Stomach (tissue), 19 donors: ENCODE data around the gene ELF4. TPM values are rescaled to one million over a fixed set of nuclear protein-coding genes. Genes with fewer than 3 reads are reported as not detected.

ENCODE experiments used
- DNase-seq, 2 donors: peaks; one replicate each; pipeline versions ENCODE4 v3.0.0 to v3.0.0-alpha.2; 2013 to 2019
- H3K27ac ChIP-seq, 5 donors: fragments of 200-600 bp in 4 of 5; sonication (generic) in 4 of 5; one replicate each; pipeline ENCODE4 v1.5.1; 2013 to 2019; ENCODE audit warnings: mild to moderate bottlenecking in 1 of 5, moderate library complexity in 1 of 5
- H3K27me3 ChIP-seq, 3 donors: fragments of 200-600 bp; sonication (generic); one replicate each; pipeline ENCODE4 v1.5.1; 2017 to 2019; ENCODE audit warnings: mixed run types in 1 of 3
- H3K36me3 ChIP-seq, 4 donors: fragments of 200-600 bp; sonication (generic); 1 replicate in 3 of 4; 2 replicates in 1 of 4; pipeline ENCODE4 v1.5.1; 2016 to 2019
- H3K4me1 ChIP-seq, 4 donors: fragments of 200-600 bp; sonication (generic); one replicate each; pipeline ENCODE4 v1.5.1; 2016 to 2019
- H3K4me3 ChIP-seq, 4 donors: fragments of 200-600 bp; sonication (generic) in 3 of 4; one replicate each; pipeline ENCODE4 v1.5.1; 2016 to 2019; ENCODE audit warnings: mild to moderate bottlenecking in 1 of 4
- H3K9me3 ChIP-seq, 4 donors: fragments of 200-600 bp; sonication (generic); one replicate each; pipeline ENCODE4 v1.5.1; 2016 to 2019
- EP300 ChIP-seq: sonication (generic); formaldehyde crosslinking; IDR thresholded peaks from one replicate; pipeline ENCODE4 v1.6.1; 2017; ENCODE audit warnings: antibody characterized with exemption
- POLR2A ChIP-seq, 4 donors: fragments of 450-650 bp; IDR thresholded peaks; one replicate each; pipeline ENCODE4 v1.6.1; 2016; ENCODE audit warnings: antibody characterized with exemption in 4 of 4, control low read depth in 2 of 4, mild to moderate bottlenecking in 1 of 4, moderate library complexity in 1 of 4
- POLR2AphosphoS5 ChIP-seq, 3 donors: sonication (generic); formaldehyde crosslinking; IDR thresholded peaks; one replicate each; pipeline ENCODE4 v1.6.1; 2016; ENCODE audit warnings: antibody characterized with exemption in 3 of 3
- WGBS, 5 donors: extraction: QIAGEN DNeasy Blood & Tissue Kit in 3 of 5; methylation state at CpG; one replicate each; pipeline versions ENCODE4 v1.1.5 to v1.1.7; 2013 to 2018; 5-methylcytosine and 5-hydroxymethylcytosine counted together
- intact Hi-C: fragments of 100-400 bp; cut with DNase I; formaldehyde crosslinking; loops from one replicate; pipeline ENCODE4 v1.15.1; 2023; ENCODE audit warnings: low total_unique reads
- long read RNA-seq, 10 donors: transcript quantifications; one replicate each; lab custom pipeline, GENCODE V29; 2026
- polyA plus RNA-seq, 3 donors: library from polyadenylated mRNA; stranded (reverse); fragments of 200-250 nt; gene quantifications; one replicate each; pipeline ENCODE4 v1.2.3, GENCODE V29; 2013
- total RNA-seq, 5 donors: library from RNA; depleted of rRNA; stranded (reverse); fragments of >200 nt; gene quantifications; one replicate each; pipeline versions ENCODE4 v1.1.0 to v1.2.3, GENCODE V29; 2014 to 2016
- TF ChIP-seq, protein P1 (sequence below), 7 experiments: fragments of 450-650 bp in 4 of 7; fragments of 200-600 bp in 3 of 7; sonication (generic) in 3 of 7; IDR thresholded peaks; one replicate each; pipeline ENCODE4 v1.5.1; 2016 to 2019; ENCODE audit warnings: antibody characterized with exemption in 7 of 7, control low read depth in 2 of 7, mild to moderate bottlenecking in 1 of 7
- donor health status: healthy with polysubstance abuse.
- donor health status: Bipolar disorder and iron deficiency.
- donor health status: healthy.

Gene ELF4
- total RNA-seq (10 to 100 TPM in 3 of 5 donors, 1 to 10 TPM in 2; 7.1 to 34.5 (median 19.6) TPM), polyA plus RNA-seq (10 to 100 TPM in 1 of 3 donors, 1 to 10 TPM in 2; 3.9 to 17.9 (median 7.0) TPM)
- long read RNA-seq, donor 1, result 0 reads
- long read RNA-seq, donor 2, full-length matches to known transcripts, result 2 of 2 reads
- long read RNA-seq, donor 2, partial matches to known transcripts, result 0 of 2 reads
- long read RNA-seq, donor 2, other reads (novel, unspliced or antisense), result 0 of 2 reads
- long read RNA-seq, donor 3, full-length matches to known transcripts, result 1 of 1 reads
- long read RNA-seq, donor 3, partial matches to known transcripts, result 0 of 1 reads
- long read RNA-seq, donor 3, other reads (novel, unspliced or antisense), result 0 of 1 reads
- long read RNA-seq, donor 4, result 0 reads
- long read RNA-seq, donor 5, full-length matches to known transcripts, result 2 of 2 reads
- long read RNA-seq, donor 5, partial matches to known transcripts, result 0 of 2 reads
- long read RNA-seq, donor 5, other reads (novel, unspliced or antisense), result 0 of 2 reads
- long read RNA-seq, donor 6, full-length matches to known transcripts, result 3 of 3 reads
- long read RNA-seq, donor 6, partial matches to known transcripts, result 0 of 3 reads
- long read RNA-seq, donor 6, other reads (novel, unspliced or antisense), result 0 of 3 reads
- long read RNA-seq, donor 7, full-length matches to known transcripts, result 2 of 2 reads
- long read RNA-seq, donor 7, partial matches to known transcripts, result 0 of 2 reads
- long read RNA-seq, donor 7, other reads (novel, unspliced or antisense), result 0 of 2 reads
- long read RNA-seq, donor 8, full-length matches to known transcripts, result 2 of 2 reads
- long read RNA-seq, donor 8, partial matches to known transcripts, result 0 of 2 reads
- long read RNA-seq, donor 8, other reads (novel, unspliced or antisense), result 0 of 2 reads
- long read RNA-seq, donor 9, full-length matches to known transcripts, result 2 of 2 reads
- long read RNA-seq, donor 9, partial matches to known transcripts, result 0 of 2 reads
- long read RNA-seq, donor 9, other reads (novel, unspliced or antisense), result 0 of 2 reads
- long read RNA-seq, donor 10, result 0 reads

DNA sequence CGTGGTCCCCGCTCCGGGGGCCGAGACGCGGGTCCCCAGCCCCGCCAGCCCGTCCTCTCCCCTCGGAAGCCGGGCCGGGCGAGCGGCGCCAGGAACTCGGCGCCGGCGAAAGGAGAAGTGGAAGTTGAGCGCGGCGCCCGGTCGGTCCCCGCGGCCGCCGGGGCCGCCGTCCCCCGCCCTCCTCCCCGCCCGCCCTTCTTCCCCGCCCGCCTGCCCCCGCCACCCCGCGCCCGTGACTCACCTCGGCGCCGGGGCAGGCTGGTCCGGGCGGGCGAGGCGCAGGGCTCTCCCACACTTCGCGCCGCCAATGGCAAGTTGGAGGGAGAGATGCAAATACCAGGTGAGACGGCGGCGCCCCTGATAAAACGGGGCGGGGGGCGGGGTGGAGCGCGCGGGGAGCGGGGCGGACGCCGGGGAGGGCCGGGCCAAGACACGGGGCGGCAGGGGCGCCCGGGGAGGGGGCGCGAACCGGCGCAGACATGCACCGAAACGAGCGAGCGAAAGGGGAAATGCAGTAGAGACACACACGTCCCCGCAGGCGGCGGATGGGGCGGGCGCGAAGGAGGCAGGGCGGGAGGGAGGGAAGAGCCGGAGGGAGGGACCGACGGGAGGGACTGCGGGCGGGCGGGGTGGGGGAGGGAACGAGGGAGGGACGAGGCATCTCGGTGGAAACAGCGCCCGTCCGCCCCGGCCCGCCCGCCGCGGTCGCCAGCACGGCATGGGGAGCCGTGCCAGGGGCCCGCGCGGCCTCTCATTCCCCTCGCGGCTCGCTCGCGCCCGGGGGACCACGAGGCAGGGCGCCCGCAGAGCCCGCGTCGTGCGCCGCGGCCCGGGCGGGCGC lies at the start of gene ELF4:
Gene ELF4 (minus strand): TSS at position 119 of the 841 bp plus-strand sequence. CDS start 29,167 bp downstream, outside the sequence.
- peaks cover 0 to 3% (median 0%) of the 10 kb centered on the region in 4 donors for H3K9me3 ChIP-seq
- no peaks in the 10 kb centered on the region for H3K36me3 ChIP-seq
- intact Hi-C loops, result no loop called here
- no peaks in the 10 kb centered on the region for H3K27me3 ChIP-seq
- H3K4me3 ChIP-seq, result peak within 1 kb of the TSS; percentile 56 to 72 (median 60)
- peak in 1 of 3 donors; percentile 8 for TF ChIP-seq POLR2AphosphoS5 (IDR thresholded peaks at IDR 0.05)
- TF ChIP-seq EP300, result no peak
- H3K27ac ChIP-seq, result peak within 1 kb of the TSS; percentile 92 to 96 (median 94)
- H3K4me1 ChIP-seq, result peaks cover 6 to 46% (median 28%) of the 10 kb centered on the region in 4 donors
- peak; percentile 66 to 83 for DNase-seq
- 1 to 39% (median 1%) methylated on average over 14 to 69 of the region's 123 CpGs for WGBS, 5 donors

DNA sequence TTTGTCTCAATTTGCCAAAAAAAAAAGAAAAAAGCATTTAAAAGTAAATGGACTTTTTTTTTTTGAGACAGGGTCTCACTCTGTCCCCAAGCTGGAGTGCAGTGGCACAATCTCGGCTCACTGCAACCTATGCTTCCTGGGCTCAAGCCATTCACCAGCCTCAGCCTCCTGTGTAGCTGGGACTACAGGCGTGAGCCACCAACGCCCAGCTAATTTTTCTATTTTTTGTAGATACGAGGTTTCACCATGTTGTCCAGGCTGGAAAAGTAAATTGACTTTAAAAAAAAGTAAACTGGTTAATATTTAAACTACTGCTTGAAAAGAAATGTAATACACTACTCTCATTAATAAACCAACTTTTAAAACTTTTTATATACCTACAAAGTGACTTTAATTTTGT lies 49.5 kb upstream of the ELF4 start:
- 17 to 53% (median 36%) methylated on average over 4 of the region's 4 CpGs for WGBS, 5 donors
- Histone ChIP-seq H3K4me1 (peaks cover 0 to 32% (median 13%) of the 10 kb centered on the region in 4 donors), H3K4me3 (no peak overlapping the region), H3K9me3 (no peaks in the 10 kb centered on the region), H3K27ac (no peak overlapping the region), H3K27me3 (no peaks in the 10 kb centered on the region), H3K36me3 (peaks cover 0 to 3% (median 0%) of the 10 kb centered on the region in 4 donors)
- intact Hi-C loops, result no loop called here
- TF ChIP-seq, protein P1, sequence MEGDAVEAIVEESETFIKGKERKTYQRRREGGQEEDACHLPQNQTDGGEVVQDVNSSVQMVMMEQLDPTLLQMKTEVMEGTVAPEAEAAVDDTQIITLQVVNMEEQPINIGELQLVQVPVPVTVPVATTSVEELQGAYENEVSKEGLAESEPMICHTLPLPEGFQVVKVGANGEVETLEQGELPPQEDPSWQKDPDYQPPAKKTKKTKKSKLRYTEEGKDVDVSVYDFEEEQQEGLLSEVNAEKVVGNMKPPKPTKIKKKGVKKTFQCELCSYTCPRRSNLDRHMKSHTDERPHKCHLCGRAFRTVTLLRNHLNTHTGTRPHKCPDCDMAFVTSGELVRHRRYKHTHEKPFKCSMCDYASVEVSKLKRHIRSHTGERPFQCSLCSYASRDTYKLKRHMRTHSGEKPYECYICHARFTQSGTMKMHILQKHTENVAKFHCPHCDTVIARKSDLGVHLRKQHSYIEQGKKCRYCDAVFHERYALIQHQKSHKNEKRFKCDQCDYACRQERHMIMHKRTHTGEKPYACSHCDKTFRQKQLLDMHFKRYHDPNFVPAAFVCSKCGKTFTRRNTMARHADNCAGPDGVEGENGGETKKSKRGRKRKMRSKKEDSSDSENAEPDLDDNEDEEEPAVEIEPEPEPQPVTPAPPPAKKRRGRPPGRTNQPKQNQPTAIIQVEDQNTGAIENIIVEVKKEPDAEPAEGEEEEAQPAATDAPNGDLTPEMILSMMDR (IDR thresholded peaks at IDR 0.05), result no peak
- no peak for TF ChIP-seq POLR2A (IDR thresholded peaks at IDR 0.05)
- TF ChIP-seq EP300, result no peak
- no peak for TF ChIP-seq POLR2AphosphoS5 (IDR thresholded peaks at IDR 0.05)
- no peak for DNase-seq

DNA sequence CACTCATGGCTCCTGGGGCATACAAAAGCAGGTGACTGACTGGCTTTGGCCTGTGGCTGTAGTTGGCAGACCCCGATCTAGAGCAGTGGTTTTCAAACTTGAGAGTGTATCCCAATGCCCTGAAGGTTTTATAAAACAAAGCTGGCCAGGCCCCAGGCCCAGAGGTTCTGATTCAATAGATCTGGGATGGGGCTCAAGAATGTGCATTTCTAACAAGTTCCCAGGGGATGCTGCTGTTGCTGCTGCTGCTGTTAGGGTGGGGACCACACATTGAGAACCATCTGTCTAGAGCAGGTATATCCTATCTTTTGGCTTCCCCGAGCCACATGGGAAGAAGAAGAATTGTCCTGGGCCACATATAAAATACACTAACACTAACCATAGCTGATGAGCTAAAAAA lies 48.0 kb upstream of the ELF4 start:
- TF ChIP-seq POLR2AphosphoS5 (IDR thresholded peaks at IDR 0.05), result no peak
- TF ChIP-seq, protein P1 (IDR thresholded peaks at IDR 0.05), result no peak
- no peak for TF ChIP-seq POLR2A (IDR thresholded peaks at IDR 0.05)
- TF ChIP-seq EP300, result no peak
- Histone ChIP-seq H3K9me3 (no peaks in the 10 kb centered on the region), H3K27me3 (no peaks in the 10 kb centered on the region), H3K4me3 (no peak overlapping the region), H3K27ac (no peak overlapping the region), H3K36me3 (peaks cover 0 to 5% (median 0%) of the 10 kb centered on the region in 4 donors), H3K4me1 (peaks cover 0 to 18% (median 5%) of the 10 kb centered on the region in 4 donors)
- intact Hi-C loops, result no loop called here
- DNase-seq, result no peak
- 75 to 95% (median 83%) methylated on average over 1 to 2 of the region's 2 CpGs for WGBS, 5 donors

DNA sequence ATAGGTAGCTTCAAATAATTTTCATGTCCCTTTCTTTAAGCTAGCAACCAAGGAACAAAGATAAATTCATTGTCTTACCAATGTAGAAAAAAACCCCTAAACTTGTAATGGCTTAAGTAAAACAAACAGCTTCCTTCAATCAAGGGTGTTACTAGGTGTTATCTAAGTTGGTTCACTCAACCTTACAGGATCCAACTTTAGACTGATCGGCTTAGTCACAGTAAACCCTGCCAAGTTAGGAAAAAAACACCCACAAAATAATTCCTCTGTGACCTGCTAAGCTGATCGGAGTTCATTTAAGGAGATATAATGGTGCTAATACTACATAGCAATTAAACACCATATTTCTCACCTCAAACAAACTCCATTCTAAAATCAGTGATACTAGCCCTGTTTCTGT lies 45.3 kb upstream of the ELF4 start:
- Histone ChIP-seq H3K4me3 (no peak overlapping the region), H3K36me3 (peaks cover 0 to 5% (median 0%) of the 10 kb centered on the region in 4 donors), H3K9me3 (no peaks in the 10 kb centered on the region), H3K27me3 (no peaks in the 10 kb centered on the region), H3K27ac (no peak overlapping the region), H3K4me1 (peaks cover 0 to 5% (median 0%) of the 10 kb centered on the region in 4 donors)
- no peak for DNase-seq
- intact Hi-C loops, result no loop called here
- WGBS, 5 donors, result 24 to 61% (median 38%) methylated on average over 2 of the region's 2 CpGs
- TF ChIP-seq POLR2AphosphoS5 (IDR thresholded peaks at IDR 0.05) (no peak), EP300 (no peak)
